ENCODE results near the gene GALNT18.

GRCh38 chr11:11500744-11501487, 120.9 kb downstream of the GALNT18 start:
- TF ChIP-seq CTCF (conservative IDR thresholded peaks at IDR 0.05; ENCODE audit: low read depth, low read length) (no peak), MXI1 (IDR thresholded peaks at IDR 0.05; ENCODE audit: borderline replicate concordance, low read depth, low read length) (no peak), SMC3 (IDR thresholded peaks at IDR 0.05; ENCODE audit: low read depth, low read length) (no peak), CHD1 (IDR thresholded peaks at IDR 0.05; ENCODE audit: low read depth, low read length) (no peak), RFX5 (IDR thresholded peaks at IDR 0.05; ENCODE audit: low read depth, low read length) (no peak), BHLHE40 (IDR thresholded peaks at IDR 0.05; ENCODE audit: low read depth, low read length) (no peak)

All from IMR-90 (cell line).